GM19351 (cell line): ENCODE data around the gene EXOSC2.

ENCODE experiments used
- ATAC-seq: cut with Tn5 transposase; IDR thresholded peaks from one replicate; pipeline ENCODE4 v1.9.1; 2021; ENCODE audit warnings: mild to moderate bottlenecking, moderate library complexity; ENCODE audit not compliant: unreplicated experiment

The EXOSC2 gene

DNA sequence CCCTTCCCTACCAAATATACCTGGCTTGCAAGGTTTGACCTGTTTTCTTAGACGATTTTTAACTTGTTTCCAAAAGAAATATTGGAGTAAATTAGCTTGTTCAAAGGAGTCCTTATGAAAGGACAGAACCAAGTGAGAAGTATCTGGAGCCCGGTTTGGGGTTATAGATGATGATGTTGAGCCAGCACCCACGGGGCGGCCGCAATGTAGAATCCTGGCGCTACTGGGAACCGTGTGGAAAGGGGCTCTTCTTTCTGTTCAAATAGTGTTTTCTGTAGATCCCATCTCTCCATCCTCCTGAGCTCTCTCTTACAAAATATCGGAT, 517 bp upstream of the EXOSC2 start:
- ATAC-seq: no peak

DNA sequence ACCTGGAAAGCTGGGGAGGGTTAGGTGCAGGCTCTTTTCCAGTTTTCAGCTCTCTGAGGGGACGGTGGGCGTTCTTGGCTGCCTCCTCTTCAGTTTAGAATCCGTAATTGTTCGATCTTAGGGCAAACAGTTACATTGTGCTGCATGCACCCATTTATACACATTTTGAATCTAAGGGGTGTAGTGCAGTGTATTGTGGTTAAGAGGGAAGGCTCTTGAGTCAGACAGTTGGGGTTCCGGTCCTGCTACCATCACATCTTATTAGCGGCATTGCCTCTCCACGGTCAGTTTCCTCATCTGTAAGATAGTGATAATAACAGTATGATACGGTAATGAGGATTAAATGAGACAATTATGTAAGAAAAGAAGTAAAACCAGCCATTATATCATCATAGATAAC, 625 bp downstream of the EXOSC2 start:
- peak; percentile 1 for ATAC-seq

DNA sequence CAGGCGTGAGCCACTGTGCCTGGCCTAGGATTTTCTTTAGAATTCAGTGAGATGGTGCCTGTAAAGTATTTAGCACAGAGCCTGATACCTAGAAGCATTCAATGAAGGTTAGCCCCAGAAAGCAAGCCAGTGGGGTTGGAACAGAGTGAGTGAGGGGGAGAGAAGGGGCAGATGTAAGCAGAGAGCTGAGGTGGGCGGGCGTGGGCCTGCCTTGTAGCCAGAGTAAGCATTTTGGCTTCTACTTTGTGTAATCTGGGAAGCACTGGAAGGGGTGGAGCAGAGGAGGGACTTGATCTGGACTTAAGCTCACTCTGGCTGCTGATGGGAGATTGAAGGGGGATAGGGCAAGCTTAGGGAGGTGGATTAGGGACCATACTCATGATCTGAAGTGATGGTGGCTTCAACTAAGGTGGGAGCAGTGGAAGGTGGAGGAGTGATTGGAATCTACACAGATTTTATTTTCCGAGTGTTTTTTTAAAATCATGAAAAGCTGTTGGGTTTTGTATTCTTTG, 2.6 kb downstream of the EXOSC2 start:
- ATAC-seq: no peak

DNA sequence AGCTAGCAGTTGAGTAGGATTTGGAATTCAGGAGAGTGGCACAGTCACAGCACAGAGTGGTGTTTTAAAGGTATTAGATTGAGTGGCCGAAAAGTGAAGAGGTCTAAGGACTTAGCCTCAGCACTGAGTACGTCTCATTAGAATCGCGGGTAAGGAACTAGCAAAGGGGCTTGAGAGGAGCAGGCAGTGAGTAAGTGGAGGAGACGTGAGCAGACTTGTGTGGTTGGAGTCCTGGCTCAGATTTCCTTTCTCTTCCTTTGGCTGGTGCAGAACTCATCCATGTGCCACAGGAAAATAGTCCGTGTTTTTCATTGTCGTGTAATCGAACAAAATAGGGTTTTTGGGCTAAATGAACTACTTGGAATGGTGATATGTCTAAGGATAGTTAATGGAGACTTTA, 3.4 kb downstream of the EXOSC2 start:
- no peak for ATAC-seq

DNA sequence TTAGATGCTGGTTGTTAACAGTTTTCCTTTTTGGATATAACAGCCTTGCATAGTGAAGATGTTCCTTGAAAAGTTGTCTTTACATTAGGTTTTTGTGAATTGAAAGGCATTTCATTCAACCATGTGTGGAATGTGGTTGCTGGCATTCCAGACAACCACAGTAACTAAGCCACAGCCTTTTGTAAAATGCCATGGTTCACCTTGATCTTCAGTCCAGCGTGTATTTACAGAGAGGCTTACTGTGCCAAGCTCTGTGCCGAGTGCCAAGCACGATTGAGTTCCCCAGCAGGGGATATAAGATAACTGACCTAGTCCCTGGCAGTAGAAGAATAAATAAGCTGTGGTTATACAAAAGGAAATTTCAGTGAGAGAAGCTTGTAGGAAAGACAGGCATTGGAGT, 4.9 kb downstream of the EXOSC2 start:
- ATAC-seq: no peak

DNA sequence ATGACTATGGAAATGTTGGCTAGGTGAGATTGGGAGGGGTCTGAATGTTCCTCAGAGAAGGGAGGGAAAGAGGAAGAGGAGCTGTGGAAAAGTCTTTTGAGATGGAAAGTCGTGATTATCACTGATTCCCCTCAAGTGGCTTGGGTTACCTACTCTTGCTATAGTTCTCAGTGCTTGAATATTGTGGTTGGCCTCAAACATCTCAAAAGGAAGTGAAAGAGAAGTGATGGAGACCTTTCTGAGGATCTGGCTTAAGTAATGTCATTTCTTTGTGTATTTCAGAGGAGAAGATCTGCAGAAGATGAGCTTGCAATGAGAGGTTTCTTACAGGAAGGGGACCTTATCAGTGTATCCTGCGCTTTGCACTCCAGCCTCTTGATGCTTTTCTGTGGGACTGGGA, 5.5 kb downstream of the EXOSC2 start:
- no peak for ATAC-seq

DNA sequence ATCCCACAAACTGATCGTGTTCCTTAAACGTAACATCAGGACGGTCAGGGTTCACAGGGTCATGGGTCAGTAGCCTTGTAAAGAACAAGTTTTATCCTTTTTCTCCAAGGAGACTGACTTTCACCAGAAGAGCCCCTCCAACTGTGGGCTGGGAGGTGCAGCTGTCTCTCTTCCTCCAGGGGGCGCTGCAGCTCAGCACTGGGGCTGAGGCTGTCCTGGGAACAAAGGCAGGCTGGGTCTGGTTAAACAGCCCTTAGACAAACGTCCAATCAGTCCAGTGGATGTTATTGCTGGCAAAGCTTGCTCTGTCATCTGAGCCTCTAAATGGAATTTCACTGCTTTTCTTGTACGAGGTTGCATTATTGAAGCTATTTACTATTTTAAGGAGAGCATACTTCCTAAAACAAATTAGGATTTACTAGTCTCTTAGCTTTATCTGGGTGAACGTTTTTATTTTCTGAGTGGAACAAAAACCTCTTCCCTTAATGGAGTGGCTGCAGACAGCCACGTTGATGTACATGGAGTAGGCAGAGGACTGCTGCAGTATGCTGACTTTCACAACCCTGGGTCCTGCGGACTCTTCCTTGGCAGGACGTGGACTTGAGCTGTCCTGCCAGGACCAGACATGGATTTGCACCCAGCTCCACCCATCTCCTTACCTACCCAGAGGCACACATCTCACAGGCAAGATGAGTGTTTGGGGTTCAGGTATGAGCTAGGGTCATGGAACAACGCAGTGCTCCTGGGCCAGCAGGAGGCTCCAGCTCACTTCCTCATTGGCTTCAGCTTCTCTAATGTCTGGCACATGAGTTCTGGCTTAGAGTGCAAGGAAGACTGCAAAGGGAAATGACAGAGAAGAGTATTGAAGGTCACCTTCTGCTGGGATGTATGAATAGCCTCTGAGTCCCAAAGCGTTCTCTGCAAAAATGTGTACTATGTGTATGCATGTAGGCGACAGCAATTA, 7.8 kb downstream of the EXOSC2 start:
- ATAC-seq: no peak

DNA sequence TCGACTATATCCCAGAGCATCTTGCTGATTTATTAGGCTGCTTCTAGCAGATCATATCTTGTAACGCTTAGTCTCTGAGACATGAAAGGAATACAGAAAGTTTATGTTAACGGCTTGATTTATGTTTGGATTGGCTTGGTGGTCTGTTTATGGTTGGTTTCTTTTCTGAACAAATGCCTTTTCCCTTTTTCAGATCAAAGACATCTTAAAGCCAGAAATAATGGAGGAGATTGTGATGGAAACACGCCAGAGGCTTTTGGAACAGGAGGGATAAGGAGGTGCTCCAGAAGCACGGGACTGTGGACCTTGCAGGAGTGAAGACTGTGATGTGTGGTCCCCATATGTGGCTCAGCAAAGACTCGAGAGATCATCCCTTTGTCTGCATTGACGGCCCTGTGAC, 9.9 kb downstream of the EXOSC2 start:
- ATAC-seq: no peak

DNA sequence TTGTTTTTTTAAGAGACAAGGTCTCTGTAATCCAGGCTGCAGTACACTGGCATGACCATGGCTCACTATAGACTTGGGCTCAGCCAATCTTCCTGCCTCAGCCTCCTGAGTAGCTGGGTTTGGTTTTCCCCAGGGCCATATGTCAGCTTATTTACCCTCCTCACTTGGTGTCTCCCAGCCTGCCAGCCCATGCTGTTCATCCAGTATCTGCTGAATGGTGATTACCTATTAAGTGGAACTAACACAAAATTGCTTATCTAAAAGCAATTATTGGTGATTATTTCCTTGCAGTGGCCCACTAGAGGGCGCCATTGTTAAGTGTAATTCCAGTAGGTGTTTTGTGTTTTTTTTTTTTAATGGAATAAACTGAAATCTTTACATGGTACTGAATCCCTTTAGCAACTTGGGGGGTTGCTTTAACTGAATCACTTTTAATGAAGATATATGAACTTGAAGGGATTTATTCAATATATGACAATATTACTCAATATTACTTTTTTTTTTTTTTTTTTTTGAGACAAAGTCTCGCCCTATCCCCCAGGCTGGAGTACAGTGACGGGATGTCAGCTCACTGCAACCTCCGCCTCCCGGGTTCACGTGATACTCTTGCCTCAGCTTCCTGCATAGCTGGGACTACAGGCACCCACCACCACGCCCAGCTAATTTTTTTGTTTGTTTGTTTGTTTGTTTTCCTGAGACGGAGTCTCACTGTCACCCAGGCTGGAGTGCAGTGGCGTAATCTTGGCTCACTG, 13.8 kb downstream of the EXOSC2 start:
- no peak for ATAC-seq

DNA sequence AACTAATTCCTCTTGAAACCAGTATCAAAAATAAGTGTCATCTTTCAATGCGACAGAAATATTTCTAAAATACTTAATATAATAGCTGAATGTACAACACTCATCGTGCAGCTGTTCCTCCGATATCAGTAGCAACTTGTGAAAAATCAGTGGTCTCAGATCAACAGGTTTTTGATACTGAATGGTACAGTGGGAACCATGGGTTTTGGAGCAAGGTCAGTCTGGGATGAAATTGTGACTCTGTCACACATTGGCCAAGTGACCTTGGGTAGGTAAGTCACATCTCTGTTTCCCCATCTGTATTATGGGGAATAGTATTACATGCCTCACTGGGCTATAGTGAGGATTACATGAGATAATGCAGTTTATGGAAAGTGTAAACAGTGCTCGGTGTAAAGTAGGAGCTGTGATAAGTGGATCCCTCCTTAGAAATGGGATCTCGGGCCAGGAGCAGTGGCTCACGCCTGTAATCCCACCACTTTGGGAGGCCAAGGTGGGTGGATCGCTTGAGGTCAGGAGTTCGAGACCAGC, 17.3 kb downstream of the EXOSC2 start:
- no peak for ATAC-seq

DNA sequence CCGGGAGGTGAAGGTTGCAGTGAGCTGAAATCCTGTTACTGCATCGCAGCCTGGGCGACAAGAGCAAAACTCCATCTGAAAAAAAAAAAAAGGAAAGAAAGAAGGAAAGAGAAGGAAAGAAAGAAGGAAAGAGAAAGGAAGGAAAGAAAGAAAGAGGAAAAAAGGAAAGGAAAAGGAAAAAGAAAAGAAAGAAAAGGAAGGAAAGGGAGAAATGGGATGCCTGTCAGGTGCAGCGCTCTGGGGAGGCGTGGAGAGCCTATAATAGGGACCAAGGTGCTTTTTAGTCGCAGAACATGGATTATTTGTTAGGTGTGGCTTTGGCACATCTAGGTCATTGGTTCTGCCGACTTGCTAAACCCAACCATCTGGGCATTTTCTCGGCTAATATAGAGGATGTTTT, 17.9 kb downstream of the EXOSC2 start:
- no peak for ATAC-seq

DNA sequence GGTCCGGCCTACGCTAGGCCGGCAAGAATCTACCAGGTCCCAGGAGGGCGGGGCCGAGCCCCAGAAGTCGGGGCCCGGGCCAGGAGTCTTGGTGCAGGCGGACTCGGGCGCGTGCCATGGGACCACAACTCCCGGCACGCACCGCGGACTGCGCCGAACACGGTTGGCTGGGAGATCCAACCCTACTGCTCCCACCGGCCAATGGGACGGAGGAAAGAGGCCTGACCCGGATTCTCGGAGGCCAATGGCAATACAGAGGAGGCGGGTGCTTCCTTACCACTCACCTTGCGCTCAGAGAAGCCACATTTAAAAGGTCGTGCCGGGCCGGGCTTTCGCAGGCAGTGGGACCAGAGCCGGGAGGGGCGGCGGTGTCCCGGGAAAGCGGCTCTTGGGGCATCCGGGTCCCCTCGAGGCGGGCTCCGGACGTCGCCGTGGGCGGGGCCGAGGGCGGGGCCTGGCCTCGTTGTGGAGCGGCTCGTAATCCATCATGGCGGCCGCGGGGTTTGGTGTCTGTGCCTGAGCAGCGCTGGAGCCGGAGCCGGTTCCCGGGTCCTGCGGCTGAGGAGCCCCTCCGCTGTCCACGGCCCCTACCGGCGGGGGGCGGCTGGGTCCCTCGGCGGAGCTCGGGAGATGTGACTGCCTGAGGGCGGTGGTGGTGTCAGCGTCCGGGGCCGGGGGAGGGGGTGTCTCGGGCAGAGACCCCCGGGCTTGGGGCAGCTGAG, 19.1 kb downstream of the EXOSC2 start:
- ATAC-seq: peak; percentile 96

DNA sequence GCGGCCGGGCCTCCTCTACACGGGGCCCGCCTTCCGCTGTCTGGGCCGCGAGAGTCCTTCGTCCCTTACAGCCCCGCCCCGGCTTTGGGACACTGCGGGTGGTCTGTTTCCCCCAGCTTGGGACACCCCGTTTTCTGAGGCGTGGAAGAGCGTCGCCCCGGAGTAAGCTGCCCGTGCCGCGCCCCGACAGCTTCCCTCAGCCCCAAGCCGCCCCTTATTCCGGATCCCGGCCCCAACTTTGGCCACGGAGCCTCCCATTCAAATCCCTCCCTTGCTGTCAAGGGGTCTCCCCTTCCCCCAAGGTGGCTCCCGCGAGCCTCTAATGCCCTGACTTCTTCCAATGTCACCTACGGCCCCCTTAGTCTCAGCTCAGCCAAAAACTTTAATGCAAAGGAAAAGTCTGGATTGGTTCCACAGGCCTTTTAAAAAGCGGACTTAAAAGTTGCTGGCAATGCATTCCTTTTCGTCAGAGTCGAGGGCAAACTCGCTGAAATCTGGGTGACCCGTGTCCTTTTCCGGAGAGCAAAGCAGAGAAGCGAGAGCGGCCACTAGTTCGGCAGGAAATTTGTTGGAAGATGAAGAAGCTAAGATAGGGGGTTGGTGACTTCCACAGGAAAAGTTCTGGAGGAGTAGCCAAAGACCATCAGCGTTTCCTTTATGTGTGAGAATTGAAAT, 19.8 kb downstream of the EXOSC2 start:
- ATAC-seq: no peak

DNA sequence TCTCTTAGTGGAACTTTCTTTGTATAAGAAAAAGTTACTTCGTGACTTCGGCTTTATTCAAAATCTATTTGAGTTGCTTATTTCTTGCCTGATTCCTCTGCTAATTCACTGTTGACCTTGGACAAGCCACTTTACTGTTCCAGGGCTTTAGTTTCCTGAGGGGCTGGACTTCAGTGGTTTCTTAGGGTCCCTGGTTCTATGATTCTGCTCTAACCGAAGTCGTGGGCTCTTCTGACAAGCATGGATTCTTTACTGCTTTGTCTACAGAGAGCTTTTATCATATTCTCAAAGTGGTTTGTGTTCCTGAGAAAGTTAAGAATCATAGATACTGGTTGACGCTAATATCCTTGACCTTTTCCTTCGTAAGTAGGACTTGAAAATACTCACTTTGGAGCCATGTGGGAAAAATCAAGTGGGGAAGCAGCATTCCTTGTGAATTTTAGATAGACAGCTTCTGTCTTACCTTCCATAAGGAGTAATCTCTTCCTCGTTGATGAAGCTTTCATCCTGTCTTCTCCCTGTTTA, 21.1 kb downstream of the EXOSC2 start:
- no peak for ATAC-seq

DNA sequence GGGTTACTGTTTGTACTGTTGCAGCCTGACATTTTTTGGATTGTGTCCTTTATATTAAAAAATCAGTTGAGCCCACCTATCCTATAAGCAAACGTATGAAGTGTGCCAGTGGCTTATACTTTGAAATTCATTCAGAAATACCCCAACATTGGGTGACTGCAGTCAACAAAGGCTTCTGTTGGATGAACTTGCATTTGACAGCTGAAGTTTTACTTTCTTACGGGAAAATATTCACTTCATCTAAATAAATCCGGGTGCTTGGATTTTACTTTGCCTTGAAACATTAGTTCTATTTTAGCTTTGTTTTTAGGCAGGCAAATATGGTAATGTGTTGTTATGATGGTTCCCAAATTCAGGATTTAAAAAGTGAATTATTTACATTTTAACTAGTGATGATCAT, 21.7 kb downstream of the EXOSC2 start:
- ATAC-seq: no peak

DNA sequence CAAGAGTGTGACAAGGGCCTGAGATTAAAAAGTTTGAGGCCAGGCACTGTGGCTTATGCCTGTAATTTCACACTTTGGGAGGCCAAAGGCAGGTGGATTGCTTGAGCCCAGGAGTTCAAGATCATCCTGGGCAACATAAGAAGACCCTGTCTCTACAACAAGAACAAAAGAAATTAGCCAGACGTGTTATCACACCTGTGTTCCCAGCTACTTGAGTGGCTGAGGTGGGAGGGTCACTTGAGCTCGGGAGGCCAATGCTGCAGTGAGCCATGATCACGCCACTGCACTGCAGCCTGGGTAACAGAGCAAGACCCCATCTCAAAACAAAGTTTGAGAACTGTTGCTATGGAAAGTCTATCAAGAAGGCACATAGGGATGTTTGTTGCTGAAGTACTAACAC, 25.0 kb downstream of the EXOSC2 start:
- ATAC-seq: no peak

DNA sequence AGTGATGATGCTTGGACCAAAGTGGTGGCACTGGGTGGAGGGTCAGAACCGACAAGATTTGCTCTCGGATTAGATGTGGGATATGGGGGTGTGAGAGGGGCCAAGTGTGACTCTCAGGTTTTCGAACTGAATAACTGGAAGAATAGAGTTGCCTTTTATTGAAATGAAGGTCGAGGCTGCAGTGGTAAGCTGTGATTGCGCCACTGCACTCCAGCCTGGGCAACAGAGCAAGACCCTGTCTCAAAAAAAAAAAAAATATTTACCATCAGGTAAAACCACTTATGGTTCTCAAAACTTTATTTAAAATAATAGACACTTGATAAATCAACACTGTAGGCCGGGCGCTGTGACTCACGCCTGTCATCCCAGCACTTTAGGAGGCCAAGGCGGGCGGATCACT, 27.2 kb downstream of the EXOSC2 start:
- no peak for ATAC-seq

DNA sequence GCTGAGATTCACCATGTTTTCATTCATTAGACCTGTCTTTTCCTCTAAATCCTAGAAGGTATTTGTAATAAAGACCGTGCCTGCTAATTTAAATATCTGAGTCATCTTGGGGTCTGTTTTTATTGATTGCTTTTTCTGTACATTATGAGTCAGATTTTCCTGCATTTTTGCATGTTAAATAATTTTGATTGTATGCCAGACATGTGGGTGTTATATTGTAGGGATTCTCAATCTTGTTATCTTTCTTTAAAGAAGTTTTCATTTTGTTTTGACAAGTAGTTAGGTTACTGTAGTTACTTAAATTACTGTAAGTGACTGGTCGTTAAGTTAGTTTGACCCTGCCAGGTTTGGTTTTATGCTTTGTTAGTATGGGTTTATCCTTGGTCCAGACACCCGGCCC, 35.1 kb downstream of the EXOSC2 start:
- ATAC-seq: no peak

DNA sequence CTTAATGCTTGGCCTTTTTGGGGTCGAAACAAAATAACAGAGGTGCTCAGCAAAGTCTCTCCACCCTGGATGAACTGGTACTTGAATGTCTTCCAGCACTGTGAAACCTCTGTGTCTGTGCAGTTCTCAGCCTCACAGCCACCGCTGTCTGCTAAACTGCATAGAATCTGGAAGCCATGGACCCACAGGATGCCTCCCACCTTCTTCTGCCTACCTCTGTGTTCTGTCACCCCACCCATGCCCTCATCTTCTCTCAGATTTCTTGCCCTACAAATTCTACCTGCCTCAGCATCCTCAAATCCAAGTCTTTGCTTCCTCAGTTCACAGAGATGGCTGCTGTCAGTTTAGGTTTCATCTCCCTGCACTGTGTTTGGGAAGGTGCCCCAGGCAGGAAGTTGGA, 35.6 kb downstream of the EXOSC2 start:
- ATAC-seq: no peak

DNA sequence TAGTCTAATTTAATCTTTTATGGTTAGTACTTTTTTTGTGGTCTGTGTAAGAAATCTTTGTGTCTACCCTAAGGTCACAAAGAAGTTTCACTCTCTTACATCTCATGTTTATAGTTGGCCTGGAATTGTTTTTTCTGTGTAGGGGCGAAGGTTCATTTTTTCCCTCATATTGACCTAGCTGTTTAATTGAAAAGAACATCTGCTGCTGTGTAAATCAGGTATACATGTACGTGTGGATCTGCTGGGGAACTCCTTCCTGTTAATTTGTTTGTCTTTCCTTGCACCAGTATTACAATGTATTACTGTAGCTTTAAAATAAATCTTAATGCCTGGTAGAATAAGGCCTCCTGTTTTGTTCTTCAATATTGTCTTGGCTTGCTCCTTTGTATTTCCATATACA, 37.8 kb downstream of the EXOSC2 start:
- ATAC-seq: no peak
